HEK293 (cell line): ENCODE data around the gene GBX1.

ENCODE experiments used
- CTCF ChIA-PET: fragments of 350-600 bp; formaldehyde crosslinking; extraction: SDS; loops from one replicate; lab custom pipeline; 2021; ENCODE audit warnings: antibody characterized with exemption; lab: Yijun Ruan, JAX
- POLR2A ChIA-PET: fragments of 300-600 bp; formaldehyde crosslinking; extraction: SDS; loops from one replicate; lab custom pipeline; 2020; ENCODE audit warnings: antibody characterized with exemption, inconsistent platforms; lab: Yijun Ruan, JAX
- H3K27ac ChIP-seq: fragments of 200-500 bp; sonication (Bioruptor generic); 2 replicates; pipeline ENCODE4 v1.5.1; 2014; ENCODE audit warnings: low read depth, low read length, control low read depth, inconsistent platforms; ENCODE audit errors: extremely low read depth
- H3K36me3 ChIP-seq, 2 experiments: fragments of 200-500 bp in 1 of 2; sonication (Bioruptor generic) in 1 of 2; 1 replicate in 1 of 2; 2 replicates in 1 of 2; pipeline ENCODE4 v1.5.1; 2014 to 2017; ENCODE audit warnings: inconsistent platforms in 2 of 2, low read length in 2 of 2; ENCODE audit not compliant: control insufficient read depth in 2 of 2, insufficient read depth in 1 of 2
- H3K4me1 ChIP-seq: fragments of 200-500 bp; sonication (Bioruptor generic); 2 replicates; pipeline ENCODE4 v1.5.1; 2014; ENCODE audit warnings: mild to moderate bottlenecking, low read length, inconsistent platforms; ENCODE audit not compliant: control insufficient read depth, insufficient read depth
- H3K4me3 ChIP-seq: 2 replicates; pipeline ENCODE4 v1.5.1; 2011; ENCODE audit warnings: low read depth, mild to moderate bottlenecking, control low read depth, low read length, moderate library complexity
- H3K9me3 ChIP-seq: fragments of 200-500 bp; sonication (Bioruptor generic); 2 replicates; pipeline ENCODE4 v1.5.1; 2014; ENCODE audit warnings: low read depth, low read length, inconsistent platforms; ENCODE audit not compliant: control insufficient read depth, insufficient read depth
- EGR2 ChIP-seq: fragments of 450-650 bp; formaldehyde crosslinking; IDR thresholded peaks from 2 replicates; pipeline ENCODE4 v1.5.1; 2016; ENCODE audit warnings: low read depth, missing biosample characterization, missing genetic modification characterization
- GLI4 ChIP-seq: fragments of 450-650 bp; formaldehyde crosslinking; IDR thresholded peaks from 2 replicates; pipeline ENCODE4 v1.5.1; 2016; ENCODE audit warnings: missing biosample characterization, missing genetic modification characterization
- TCF7L2 ChIP-seq: IDR thresholded peaks from 2 replicates; pipeline ENCODE4 v1.6.1; 2011; ENCODE audit warnings: low read depth, mild to moderate bottlenecking, inconsistent platforms, low read length, moderate library complexity, borderline replicate concordance
- WT1 ChIP-seq: fragments of 450-650 bp; formaldehyde crosslinking; IDR thresholded peaks from 2 replicates; pipeline ENCODE4 v1.5.1; 2016; ENCODE audit warnings: missing biosample characterization, missing genetic modification characterization
- ZFP69B ChIP-seq: fragments of 450-650 bp; formaldehyde crosslinking; IDR thresholded peaks from 2 replicates; pipeline ENCODE4 v1.5.1; 2016; ENCODE audit warnings: missing biosample characterization, missing genetic modification characterization
- ZNF24 ChIP-seq: fragments of 450-650 bp; formaldehyde crosslinking; IDR thresholded peaks from 2 replicates; pipeline ENCODE4 v1.5.1; 2016; ENCODE audit warnings: missing biosample characterization, missing genetic modification characterization
- ZNF248 ChIP-seq: fragments of 450-650 bp; formaldehyde crosslinking; IDR thresholded peaks from 2 replicates; pipeline ENCODE4 v1.5.1; 2017; ENCODE audit warnings: missing biosample characterization, missing genetic modification characterization
- ZNF394 ChIP-seq: fragments of 450-650 bp; formaldehyde crosslinking; IDR thresholded peaks from 2 replicates; pipeline ENCODE4 v1.5.1; 2016; ENCODE audit warnings: missing biosample characterization, missing genetic modification characterization, mild to moderate bottlenecking, moderate library complexity, borderline replicate concordance
- ZNF544 ChIP-seq: fragments of 450-650 bp; formaldehyde crosslinking; IDR thresholded peaks from 2 replicates; pipeline ENCODE4 v1.5.0; 2017; ENCODE audit warnings: missing biosample characterization, missing genetic modification characterization
- ZNF600 ChIP-seq: fragments of 450-650 bp; formaldehyde crosslinking; IDR thresholded peaks from 2 replicates; pipeline ENCODE4 v1.5.1; 2016; ENCODE audit warnings: missing biosample characterization, missing genetic modification characterization
- TF ChIP-seq, protein P1 (sequence below): fragments of 450-650 bp; formaldehyde crosslinking; IDR thresholded peaks from 2 replicates; pipeline ENCODE4 v1.5.1; 2016; ENCODE audit warnings: missing biosample characterization, missing genetic modification characterization
- TF ChIP-seq, protein P2 (sequence below): fragments of 450-650 bp; formaldehyde crosslinking; IDR thresholded peaks from 2 replicates; pipeline ENCODE4 v1.5.1; 2016; ENCODE audit warnings: missing biosample characterization, missing genetic modification characterization
- TF ChIP-seq, protein P3 (sequence below): fragments of 450-650 bp; formaldehyde crosslinking; IDR thresholded peaks from 2 replicates; pipeline ENCODE4 v1.5.1; 2016; ENCODE audit warnings: missing biosample characterization, missing genetic modification characterization, borderline replicate concordance
- TF ChIP-seq, protein P4 (sequence below): fragments of 450-650 bp; formaldehyde crosslinking; IDR thresholded peaks from 2 replicates; pipeline ENCODE4 v1.5.1; 2016; ENCODE audit warnings: missing biosample characterization, missing genetic modification characterization

GBX1 gene

DNA sequence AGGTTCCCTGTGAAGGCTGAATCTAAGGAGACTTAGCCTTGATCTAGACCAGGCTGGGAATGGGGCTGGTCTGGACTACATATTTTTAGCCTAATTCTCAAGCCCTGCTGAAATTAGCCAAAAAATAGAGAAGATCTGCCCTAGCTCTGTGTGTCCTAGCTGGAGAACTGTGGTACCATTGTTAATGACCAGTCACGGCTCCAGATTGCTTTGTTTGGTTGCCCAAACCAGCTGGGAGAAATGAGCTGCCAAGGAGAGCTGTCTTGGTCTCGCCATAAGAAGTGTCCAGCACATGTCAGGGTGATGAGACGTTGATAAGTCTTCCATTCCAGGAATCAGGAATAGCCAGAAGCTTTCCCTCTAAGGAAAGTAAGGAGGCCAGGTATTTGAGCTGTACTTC lies 20.7 kb downstream of the GBX1 start:
- peaks cover 0 to 32% of the 10 kb centered on the region in 2 experiments; a peak in 1 of 3 replicates for H3K36me3 ChIP-seq
- TF ChIP-seq, protein P1, sequence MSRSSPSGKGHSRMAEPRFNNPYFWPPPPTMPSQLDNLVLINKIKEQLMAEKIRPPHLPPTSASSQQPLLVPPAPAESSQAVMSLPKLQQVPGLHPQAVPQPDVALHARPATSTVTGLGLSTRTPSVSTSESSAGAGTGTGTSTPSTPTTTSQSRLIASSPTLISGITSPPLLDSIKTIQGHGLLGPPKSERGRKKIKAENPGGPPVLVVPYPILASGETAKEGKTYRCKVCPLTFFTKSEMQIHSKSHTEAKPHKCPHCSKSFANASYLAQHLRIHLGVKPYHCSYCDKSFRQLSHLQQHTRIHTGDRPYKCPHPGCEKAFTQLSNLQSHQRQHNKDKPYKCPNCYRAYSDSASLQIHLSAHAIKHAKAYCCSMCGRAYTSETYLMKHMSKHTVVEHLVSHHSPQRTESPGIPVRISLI (tag by site-specific recombination) = peak; percentile 41; the same call in 1 of the 2 replicates
- TF ChIP-seq ZNF600 (tag by site-specific recombination) (peak; percentile 66; the same call in 1 of the 2 replicates), GLI4 (tag by site-specific recombination) (no peak), EGR2 (tag by site-specific recombination) (no peak), ZNF24 (tag by site-specific recombination) (no peak), ZNF394 (tag by site-specific recombination) (no peak)
- TF ChIP-seq, protein P2, sequence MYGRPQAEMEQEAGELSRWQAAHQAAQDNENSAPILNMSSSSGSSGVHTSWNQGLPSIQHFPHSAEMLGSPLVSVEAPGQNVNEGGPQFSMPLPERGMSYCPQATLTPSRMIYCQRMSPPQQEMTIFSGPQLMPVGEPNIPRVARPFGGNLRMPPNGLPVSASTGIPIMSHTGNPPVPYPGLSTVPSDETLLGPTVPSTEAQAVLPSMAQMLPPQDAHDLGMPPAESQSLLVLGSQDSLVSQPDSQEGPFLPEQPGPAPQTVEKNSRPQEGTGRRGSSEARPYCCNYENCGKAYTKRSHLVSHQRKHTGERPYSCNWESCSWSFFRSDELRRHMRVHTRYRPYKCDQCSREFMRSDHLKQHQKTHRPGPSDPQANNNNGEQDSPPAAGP (tag by site-specific recombination) = no peak
- TF ChIP-seq, protein P3, sequence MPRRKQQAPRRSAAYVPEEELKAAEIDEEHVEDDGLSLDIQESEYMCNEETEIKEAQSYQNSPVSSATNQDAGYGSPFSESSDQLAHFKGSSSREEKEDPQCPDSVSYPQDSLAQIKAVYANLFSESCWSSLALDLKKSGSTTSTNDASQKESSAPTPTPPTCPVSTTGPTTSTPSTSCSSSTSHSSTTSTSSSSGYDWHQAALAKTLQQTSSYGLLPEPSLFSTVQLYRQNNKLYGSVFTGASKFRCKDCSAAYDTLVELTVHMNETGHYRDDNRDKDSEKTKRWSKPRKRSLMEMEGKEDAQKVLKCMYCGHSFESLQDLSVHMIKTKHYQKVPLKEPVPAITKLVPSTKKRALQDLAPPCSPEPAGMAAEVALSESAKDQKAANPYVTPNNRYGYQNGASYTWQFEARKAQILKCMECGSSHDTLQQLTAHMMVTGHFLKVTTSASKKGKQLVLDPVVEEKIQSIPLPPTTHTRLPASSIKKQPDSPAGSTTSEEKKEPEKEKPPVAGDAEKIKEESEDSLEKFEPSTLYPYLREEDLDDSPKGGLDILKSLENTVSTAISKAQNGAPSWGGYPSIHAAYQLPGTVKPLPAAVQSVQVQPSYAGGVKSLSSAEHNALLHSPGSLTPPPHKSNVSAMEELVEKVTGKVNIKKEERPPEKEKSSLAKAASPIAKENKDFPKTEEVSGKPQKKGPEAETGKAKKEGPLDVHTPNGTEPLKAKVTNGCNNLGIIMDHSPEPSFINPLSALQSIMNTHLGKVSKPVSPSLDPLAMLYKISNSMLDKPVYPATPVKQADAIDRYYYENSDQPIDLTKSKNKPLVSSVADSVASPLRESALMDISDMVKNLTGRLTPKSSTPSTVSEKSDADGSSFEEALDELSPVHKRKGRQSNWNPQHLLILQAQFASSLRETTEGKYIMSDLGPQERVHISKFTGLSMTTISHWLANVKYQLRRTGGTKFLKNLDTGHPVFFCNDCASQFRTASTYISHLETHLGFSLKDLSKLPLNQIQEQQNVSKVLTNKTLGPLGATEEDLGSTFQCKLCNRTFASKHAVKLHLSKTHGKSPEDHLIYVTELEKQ (tag by site-specific recombination) = no peak
- TF ChIP-seq, all 188 proteins: peak for 2
- no peak overlapping the region for H3K27ac ChIP-seq
- H3K4me3 ChIP-seq = no peak overlapping the region
- no peaks in the 10 kb centered on the region for H3K4me1 ChIP-seq
- CTCF ChIA-PET = interaction anchor here (1.0 to 3.0 kb wide), 5 partner anchors 19 to 168 kb away, joined by 3 to 12 read pairs (median 5); no protein-coding TSS in a partner anchor
- no peaks in the 10 kb centered on the region for H3K9me3 ChIP-seq
- POLR2A ChIA-PET = interaction anchor here (2.4 kb wide), 1 partner anchor 10 kb away, joined by 10 read pairs; no protein-coding TSS in a partner anchor

DNA sequence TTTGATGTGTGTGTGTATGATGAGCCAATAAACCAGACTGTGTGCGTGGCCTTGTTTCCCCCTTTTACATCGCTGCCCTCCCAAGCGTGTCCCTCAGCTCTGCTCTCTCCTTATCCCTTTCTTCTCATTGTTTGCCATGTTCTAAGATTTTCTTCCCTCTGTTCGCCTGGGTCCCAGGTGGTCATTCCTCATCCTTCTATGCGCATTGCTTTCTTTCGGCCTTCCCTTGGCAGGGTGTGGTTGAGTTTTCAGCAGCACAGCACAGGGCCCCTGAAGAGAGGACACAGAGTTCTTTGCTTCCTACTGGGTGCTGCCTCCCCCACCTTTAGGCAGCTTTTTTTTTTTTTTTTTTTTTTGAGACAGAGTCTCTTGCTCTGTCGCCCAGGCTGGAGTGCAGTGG lies 23.1 kb downstream of the GBX1 start:
- ChIA-PET CTCF (interaction anchor here (0.5 kb wide), 1 partner anchor 792 kb away, joined by 4 read pairs; no protein-coding TSS in a partner anchor), POLR2A (interaction anchor here (1.0 kb wide), 1 partner anchor 64 kb away, joined by 3 read pairs; the partner anchor contains the start of gene FASTK)
- TF ChIP-seq ZNF248 (tag by site-specific recombination) = no peak
- no peak overlapping the region for H3K27ac ChIP-seq
- peaks cover 0 to 56% of the 10 kb centered on the region in 2 experiments; a peak in 1 of 3 replicates for H3K36me3 ChIP-seq
- no peaks in the 10 kb centered on the region for H3K4me1 ChIP-seq
- H3K4me3 ChIP-seq = no peak overlapping the region
- H3K9me3 ChIP-seq = no peaks in the 10 kb centered on the region

DNA sequence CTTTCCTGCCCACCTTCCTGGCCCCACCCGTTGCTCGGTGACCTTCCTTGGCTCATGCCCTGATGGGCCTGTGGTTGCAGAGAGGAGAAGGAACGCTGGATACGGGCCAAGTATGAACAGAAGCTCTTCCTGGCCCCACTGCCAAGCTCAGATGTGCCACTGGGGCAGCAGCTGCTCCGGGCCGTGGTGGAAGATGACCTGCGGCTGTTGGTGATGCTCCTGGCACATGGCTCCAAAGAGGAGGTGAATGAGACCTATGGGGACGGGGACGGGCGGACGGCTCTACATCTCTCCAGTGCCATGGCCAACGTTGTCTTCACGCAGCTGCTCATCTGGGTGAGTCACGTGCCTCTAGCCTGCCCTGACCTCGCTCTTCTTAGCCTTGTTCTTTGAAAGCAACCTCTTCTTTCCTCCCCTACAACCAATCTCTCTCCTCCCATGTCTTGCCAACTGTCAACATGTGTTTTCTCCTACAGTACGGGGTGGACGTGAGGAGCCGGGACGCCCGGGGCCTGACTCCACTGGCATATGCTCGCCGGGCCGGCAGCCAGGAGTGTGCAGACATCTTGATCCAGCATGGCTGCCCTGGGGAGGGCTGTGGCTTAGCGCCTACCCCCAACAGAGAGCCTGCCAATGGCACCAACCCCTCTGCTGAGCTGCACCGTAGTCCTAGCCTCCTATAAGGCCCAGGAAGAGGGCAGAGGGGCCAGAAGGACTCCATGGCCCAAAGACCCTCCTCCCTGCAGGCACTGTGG lies 24.1 kb downstream of the GBX1 start:
- H3K4me3 ChIP-seq = no peak overlapping the region
- H3K27ac ChIP-seq = no peak overlapping the region
- no peaks in the 10 kb centered on the region for H3K9me3 ChIP-seq
- POLR2A ChIA-PET = no interaction called here
- TF ChIP-seq, protein P4, sequence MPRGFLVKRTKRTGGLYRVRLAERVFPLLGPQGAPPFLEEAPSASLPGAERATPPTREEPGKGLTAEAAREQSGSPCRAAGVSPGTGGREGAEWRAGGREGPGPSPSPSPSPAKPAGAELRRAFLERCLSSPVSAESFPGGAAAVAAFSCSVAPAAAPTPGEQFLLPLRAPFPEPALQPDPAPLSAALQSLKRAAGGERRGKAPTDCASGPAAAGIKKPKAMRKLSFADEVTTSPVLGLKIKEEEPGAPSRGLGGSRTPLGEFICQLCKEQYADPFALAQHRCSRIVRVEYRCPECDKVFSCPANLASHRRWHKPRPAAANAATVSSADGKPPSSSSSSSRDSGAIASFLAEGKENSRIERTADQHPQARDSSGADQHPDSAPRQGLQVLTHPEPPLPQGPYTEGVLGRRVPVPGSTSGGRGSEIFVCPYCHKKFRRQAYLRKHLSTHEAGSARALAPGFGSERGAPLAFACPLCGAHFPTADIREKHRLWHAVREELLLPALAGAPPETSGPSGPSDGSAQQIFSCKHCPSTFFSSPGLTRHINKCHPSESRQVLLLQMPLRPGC (tag by site-specific recombination) = no peak
- TF ChIP-seq WT1 = no peak
- TF ChIP-seq TCF7L2 = no peak
- no peak for TF ChIP-seq ZNF544 (tag by site-specific recombination)
- no peak for TF ChIP-seq EGR2 (tag by site-specific recombination)
- TF ChIP-seq ZFP69B (tag by site-specific recombination) = no peak
- peaks cover 0 to 66% of the 10 kb centered on the region in 2 experiments; a peak in 1 of 3 replicates for H3K36me3 ChIP-seq
- CTCF ChIA-PET = interaction anchor here (0.5 to 1.3 kb wide), 3 partner anchors 23 to 793 kb away, joined by 3 to 6 read pairs (median 4); no protein-coding TSS in a partner anchor
- no peaks in the 10 kb centered on the region for H3K4me1 ChIP-seq
